ENCODE results near the gene FCN3. TPM values are rescaled to one million over a fixed set of nuclear protein-coding genes. Genes with fewer than 3 reads are reported as not detected.
"Not testable (repeated sequence)": the region's sequence is repeated elsewhere in the genome, so short reads cannot be mapped to it uniquely, and the experiment has no call there.

Gene FCN3
- total and polyA plus RNA-seq, 4 experiments from 2014 or later: not detected

- ChIA-PET POLR2A (ENCODE audit: partially characterized antibody) (no interaction called here), CTCF (ENCODE audit: partially characterized antibody) (interaction anchor here (1.3 to 2.0 kb wide), 4 partner anchors 11 to 257 kb away, joined by 3 to 6 read pairs (median 4); no protein-coding TSS in a partner anchor)
- no peaks in the 10 kb centered on the region for H3K27me3 ChIP-seq (ENCODE audit: insufficient read depth, low read length)
- Mint-ChIP-seq H3K4me3 (no peak overlapping the region), H3K27me3 (no peaks in the 10 kb centered on the region), H3K36me3 (peaks cover 59 to 92% of the 10 kb centered on the region in 2 donors), H3K9me3 (no peaks in the 10 kb centered on the region), H3K4me1 (peaks cover 3 to 22% (median 14%) of the 10 kb centered on the region in 4 donors), H3K27ac (peak overlapping the region in 3 of 7 donors; percentile 22 to 85 (median 63))
- peaks cover 8% of the 10 kb centered on the region for H3K4me1 ChIP-seq (ENCODE audit: insufficient read depth, low read length)
- no peak for DNase-seq
- intact Hi-C loops (cut with micrococcal nuclease): no loop called here
- H3K9me3 ChIP-seq (ENCODE audit: control insufficient read depth in 1 of 2, low read length in 2 of 2): no peaks in the 10 kb centered on the region
- no peak overlapping the region for H3K27ac ChIP-seq (ENCODE audit: low read depth, low read length)
- H3K4me3 ChIP-seq (ENCODE audit: low read length in 2 of 2): no peak overlapping the region
- H3K36me3 ChIP-seq (ENCODE audit: insufficient read depth, low read length): peaks cover 88% of the 10 kb centered on the region
Measured at GRCh38 chr1:27413004-27413403, 38.4 kb upstream of the FCN3 start.

GRCh38 chr1:27412502-27412901 lies 37.9 kb upstream of the FCN3 start:
- H3K36me3 ChIP-seq (ENCODE audit: insufficient read depth, low read length): peaks cover 88% of the 10 kb centered on the region
- H3K27me3 ChIP-seq (ENCODE audit: insufficient read depth, low read length): no peaks in the 10 kb centered on the region
- peaks cover 3 to 19% (median 12%) of the 10 kb centered on the region in 4 donors for H3K4me1 Mint-ChIP-seq
- ChIA-PET CTCF (ENCODE audit: partially characterized antibody) (interaction anchor here (1.6 to 2.0 kb wide), 3 partner anchors 11 to 194 kb away, joined by 3 to 6 read pairs (median 4); no protein-coding TSS in a partner anchor), POLR2A (ENCODE audit: partially characterized antibody) (no interaction called here)
- DNase-seq: no peak
- H3K27ac ChIP-seq (ENCODE audit: low read depth, low read length): no peak overlapping the region
- intact Hi-C loops (cut with micrococcal nuclease): no loop called here
- H3K4me3 ChIP-seq (ENCODE audit: low read length in 2 of 2): no peak overlapping the region
- no peaks in the 10 kb centered on the region for H3K27me3 Mint-ChIP-seq
- peaks cover 8% of the 10 kb centered on the region for H3K4me1 ChIP-seq (ENCODE audit: insufficient read depth, low read length)
- H3K9me3 ChIP-seq (ENCODE audit: control insufficient read depth in 1 of 2, low read length in 2 of 2): no peaks in the 10 kb centered on the region
- no peak overlapping the region for H3K4me3 Mint-ChIP-seq
- H3K27ac Mint-ChIP-seq: peak overlapping the region in 2 of 7 donors; percentile 53 to 60
- no peaks in the 10 kb centered on the region for H3K9me3 Mint-ChIP-seq
- peaks cover 62 to 91% of the 10 kb centered on the region in 2 donors for H3K36me3 Mint-ChIP-seq

DNA sequence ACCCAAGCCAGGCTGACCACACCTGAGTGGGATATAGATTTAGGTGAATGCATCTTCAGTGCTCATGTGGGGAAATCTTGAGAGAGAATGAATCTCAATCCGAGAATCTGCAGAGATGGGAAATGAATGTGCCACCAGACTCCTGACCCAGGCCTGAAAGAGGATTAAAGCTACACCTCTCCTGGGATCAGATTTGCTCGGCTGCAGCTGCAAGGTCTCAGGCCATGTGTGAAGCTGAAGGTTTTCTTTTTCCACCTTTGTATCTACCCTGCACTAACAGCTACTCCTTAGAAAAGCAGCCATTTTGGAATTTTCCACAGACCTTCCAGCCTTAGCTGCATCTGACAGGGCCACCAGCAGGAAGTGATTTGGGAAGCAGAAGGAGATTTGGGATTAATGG lies 36.1 kb upstream of the FCN3 start:
- H3K36me3 Mint-ChIP-seq: peaks cover 46 to 87% of the 10 kb centered on the region in 2 donors
- H3K27me3 Mint-ChIP-seq: no peaks in the 10 kb centered on the region
- H3K27ac ChIP-seq (ENCODE audit: low read depth, low read length): no peak overlapping the region
- H3K36me3 ChIP-seq (ENCODE audit: insufficient read depth, low read length): peaks cover 76% of the 10 kb centered on the region
- H3K9me3 ChIP-seq (ENCODE audit: control insufficient read depth in 1 of 2, low read length in 2 of 2): no peaks in the 10 kb centered on the region
- H3K4me3 Mint-ChIP-seq: no peak overlapping the region
- H3K4me1 ChIP-seq (ENCODE audit: insufficient read depth, low read length): no peaks in the 10 kb centered on the region
- H3K9me3 Mint-ChIP-seq: no peaks in the 10 kb centered on the region
- peak overlapping the region in 3 of 7 donors; percentile 0 to 66 (median 2) for H3K27ac Mint-ChIP-seq
- H3K27me3 ChIP-seq (ENCODE audit: insufficient read depth, low read length): no peaks in the 10 kb centered on the region
- no peak overlapping the region for H3K4me3 ChIP-seq (ENCODE audit: low read length in 2 of 2)
- H3K4me1 Mint-ChIP-seq: peaks cover 0 to 3% (median under 1%) of the 10 kb centered on the region in 4 donors
- POLR2A ChIA-PET (ENCODE audit: partially characterized antibody): no interaction called here
- DNase-seq: no peak
- CTCF ChIA-PET (ENCODE audit: partially characterized antibody): interaction anchor here (0.6 to 1.7 kb wide), 8 partner anchors 8 to 261 kb away, joined by 3 to 6 read pairs (median 4); no protein-coding TSS in a partner anchor
- intact Hi-C loops (cut with micrococcal nuclease): no loop called here

GRCh38 chr1:27409669-27410068 lies 35.0 kb upstream of the FCN3 start:
- peaks cover 39 to 82% of the 10 kb centered on the region in 2 donors for H3K36me3 Mint-ChIP-seq

DNA sequence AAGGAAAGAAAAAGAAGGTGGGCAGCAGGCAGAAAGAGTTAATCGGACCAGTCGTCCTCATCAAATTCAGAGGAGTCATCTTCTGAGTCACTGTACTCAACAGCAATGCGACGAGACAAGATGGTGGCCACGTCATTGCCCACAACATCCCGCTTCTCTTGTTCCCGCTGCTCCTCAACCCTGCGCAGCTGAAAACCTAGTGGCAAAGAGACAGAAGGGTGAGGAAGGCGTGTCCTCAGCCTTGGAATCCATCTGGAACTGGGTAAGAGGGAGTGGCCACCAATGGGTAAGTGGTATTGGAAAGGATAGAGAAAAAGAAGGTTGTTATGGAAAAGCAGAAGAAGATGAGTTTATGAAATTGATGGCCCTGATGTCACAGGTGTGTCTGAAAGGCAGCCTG lies 33.5 kb upstream of the FCN3 start:
- ChIA-PET POLR2A (ENCODE audit: partially characterized antibody) (no interaction called here), CTCF (ENCODE audit: partially characterized antibody) (no interaction called here)
- Mint-ChIP-seq H3K9me3 (no peaks in the 10 kb centered on the region), H3K4me3 (no peak overlapping the region), H3K27ac (peak overlapping the region in 2 of 7 donors; percentile 53 to 62), H3K4me1 (peaks cover 0 to 8% (median 3%) of the 10 kb centered on the region in 4 donors), H3K36me3 (peaks cover 28 to 70% of the 10 kb centered on the region in 2 donors), H3K27me3 (no peaks in the 10 kb centered on the region)
- no peak overlapping the region for H3K4me3 ChIP-seq (ENCODE audit: low read length in 2 of 2)
- H3K27ac ChIP-seq (ENCODE audit: low read depth, low read length): no peak overlapping the region
- no peaks in the 10 kb centered on the region for H3K27me3 ChIP-seq (ENCODE audit: insufficient read depth, low read length)
- H3K36me3 ChIP-seq (ENCODE audit: insufficient read depth, low read length): peaks cover 51% of the 10 kb centered on the region
- H3K9me3 ChIP-seq (ENCODE audit: control insufficient read depth in 1 of 2, low read length in 2 of 2): no peaks in the 10 kb centered on the region
- no peak for DNase-seq
- no peaks in the 10 kb centered on the region for H3K4me1 ChIP-seq (ENCODE audit: insufficient read depth, low read length)
- intact Hi-C loops (cut with micrococcal nuclease): no loop called here

More at GRCh38 chr1:27409669-27410068, 35.0 kb upstream of the FCN3 start:
- Mint-ChIP-seq H3K27ac (peak overlapping the region in 1 of 7 donors; percentile 15), H3K4me1 (peaks cover 0 to 2% (median 0%) of the 10 kb centered on the region in 4 donors), H3K27me3 (no peaks in the 10 kb centered on the region), H3K4me3 (no peak overlapping the region), H3K9me3 (no peaks in the 10 kb centered on the region)
- Histone ChIP-seq H3K9me3 (ENCODE audit: control insufficient read depth in 1 of 2, low read length in 2 of 2) (no peaks in the 10 kb centered on the region), H3K27ac (ENCODE audit: low read depth, low read length) (no peak overlapping the region), H3K4me3 (ENCODE audit: low read length in 2 of 2) (no peak overlapping the region), H3K4me1 (ENCODE audit: insufficient read depth, low read length) (no peaks in the 10 kb centered on the region), H3K36me3 (ENCODE audit: insufficient read depth, low read length) (peaks cover 66% of the 10 kb centered on the region), H3K27me3 (ENCODE audit: insufficient read depth, low read length) (no peaks in the 10 kb centered on the region)
- intact Hi-C loops (cut with micrococcal nuclease): no loop called here
- DNase-seq: no peak
- POLR2A ChIA-PET (ENCODE audit: partially characterized antibody): no interaction called here
- CTCF ChIA-PET (ENCODE audit: partially characterized antibody): no interaction called here

DNA sequence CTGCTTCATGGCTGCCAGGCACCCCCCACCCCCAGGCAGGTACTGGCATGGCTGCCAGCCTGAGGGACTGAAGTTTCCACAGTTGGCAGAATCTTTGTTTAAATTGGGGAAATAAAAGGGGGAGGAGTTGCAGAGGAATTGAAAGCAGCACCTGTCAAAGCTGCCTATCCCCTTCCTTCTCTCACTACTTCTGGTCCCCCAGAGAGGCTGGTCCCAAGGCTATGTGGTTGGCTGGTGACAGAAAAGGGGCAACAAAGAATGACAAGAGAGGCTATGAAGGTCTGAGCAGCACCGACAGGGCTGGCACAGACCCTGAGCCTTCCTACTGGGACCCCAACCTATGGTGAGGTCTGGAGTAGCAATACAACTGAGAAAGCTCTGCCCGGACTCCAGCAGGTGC lies 32.2 kb upstream of the FCN3 start:
- POLR2A ChIA-PET (ENCODE audit: partially characterized antibody); H3K27ac ChIP-seq (ENCODE audit: low read depth, low read length); H3K27me3 Mint-ChIP-seq; H3K27me3 ChIP-seq (ENCODE audit: insufficient read depth, low read length); H3K4me1 ChIP-seq (ENCODE audit: insufficient read depth, low read length); H3K4me3 Mint-ChIP-seq; H3K4me3 ChIP-seq (ENCODE audit: low read length in 2 of 2); CTCF ChIA-PET (ENCODE audit: partially characterized antibody); H3K9me3 Mint-ChIP-seq; intact Hi-C loops (cut with micrococcal nuclease); H3K9me3 ChIP-seq (ENCODE audit: control insufficient read depth in 1 of 2, low read length in 2 of 2); DNase-seq: not testable (repeated sequence)
- Mint-ChIP-seq H3K4me1 (peaks cover 0 to 18% (median 5%) of the 10 kb centered on the region in 4 donors), H3K36me3 (peaks cover 21 to 57% of the 10 kb centered on the region in 2 donors), H3K27ac (peak overlapping the region in 3 of 7 donors; percentile 4 to 72 (median 53))
- peaks cover 37% of the 10 kb centered on the region for H3K36me3 ChIP-seq (ENCODE audit: insufficient read depth, low read length)

DNA sequence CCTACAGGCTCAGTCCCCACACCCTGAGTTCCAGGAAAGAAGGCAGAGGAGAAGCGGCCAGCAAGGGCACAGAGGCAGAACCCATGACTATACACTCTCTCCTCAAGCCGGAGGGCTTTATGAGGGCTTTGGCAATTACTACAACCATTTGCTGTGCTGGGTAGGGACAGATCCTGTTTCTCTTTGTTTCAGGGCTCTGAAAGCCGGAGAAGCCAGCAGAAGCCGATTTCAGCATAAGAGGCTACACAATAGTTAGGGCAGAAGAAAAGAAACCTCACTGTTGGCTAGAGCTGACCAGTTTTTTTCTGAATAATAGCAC lies 31.7 kb upstream of the FCN3 start:
- intact Hi-C loops (cut with micrococcal nuclease): no loop called here
- no peak overlapping the region for H3K27ac ChIP-seq (ENCODE audit: low read depth, low read length)
- H3K36me3 Mint-ChIP-seq: peaks cover 20 to 56% of the 10 kb centered on the region in 2 donors

More for the DNA sequence above, 31.7 kb upstream of the FCN3 start:
- H3K27me3 Mint-ChIP-seq: no peaks in the 10 kb centered on the region
- no peaks in the 10 kb centered on the region for H3K9me3 Mint-ChIP-seq
- peaks cover 3 to 18% (median 6%) of the 10 kb centered on the region in 4 donors for H3K4me1 Mint-ChIP-seq
- Histone ChIP-seq H3K9me3 (ENCODE audit: control insufficient read depth in 1 of 2, low read length in 2 of 2) (no peaks in the 10 kb centered on the region), H3K4me1 (ENCODE audit: insufficient read depth, low read length) (no peaks in the 10 kb centered on the region), H3K36me3 (ENCODE audit: insufficient read depth, low read length) (peaks cover 35% of the 10 kb centered on the region), H3K27me3 (ENCODE audit: insufficient read depth, low read length) (no peaks in the 10 kb centered on the region), H3K4me3 (ENCODE audit: low read length in 2 of 2) (no peak overlapping the region)
- CTCF ChIA-PET (ENCODE audit: partially characterized antibody): interaction anchor here (13.9 kb wide), 1 partner anchor 108 kb away, joined by 317 read pairs; no protein-coding TSS in a partner anchor
- no peak for DNase-seq
- H3K4me3 Mint-ChIP-seq: no peak overlapping the region
- H3K27ac Mint-ChIP-seq: peak overlapping the region in 3 of 7 donors; percentile 48 to 62 (median 57)
- POLR2A ChIA-PET (ENCODE audit: partially characterized antibody): no interaction called here

Data from CD4-positive, alpha-beta memory T cell (primary cell).